Gastroesophageal sphincter (tissue), 4 donors: ENCODE results near the gene NAV2. TPM values are rescaled to one million over a fixed set of nuclear protein-coding genes. Genes with fewer than 3 reads are reported as not detected.

Experiments used
- ATAC-seq: fragments of 150-250 bp; one replicate; pipeline ENCODE4 v1.9.1; 2016; ENCODE audit warnings: mild to moderate bottlenecking, moderate library complexity
- H3K27ac ChIP-seq, 4 donors: fragments of 200-600 bp; sonication (generic) in 3 of 4; 1 replicate in 3 of 4; 2 replicates in 1 of 4; pipeline ENCODE4 v1.5.1; 2016 to 2019
- H3K27me3 ChIP-seq: fragments of 200-600 bp; sonication (generic); one replicate; pipeline ENCODE4 v1.5.1; 2019
- H3K36me3 ChIP-seq, 2 donors: fragments of 200-600 bp; sonication (generic); one replicate each; pipeline ENCODE4 v1.5.1; 2019; ENCODE audit warnings: control low read depth in 1 of 2
- H3K4me1 ChIP-seq, 3 donors: fragments of 200-600 bp; sonication (generic); 1 replicate in 2 of 3; 2 replicates in 1 of 3; pipeline ENCODE4 v1.5.1; 2016 to 2019; ENCODE audit warnings: control low read depth in 2 of 3
- H3K4me3 ChIP-seq, 2 donors: fragments of 200-600 bp; sonication (generic); one replicate each; pipeline ENCODE4 v1.5.1; 2019; ENCODE audit warnings: mild to moderate bottlenecking in 1 of 2, moderate library complexity in 1 of 2
- H3K9me3 ChIP-seq, 3 donors: fragments of 200-600 bp; sonication (generic); one replicate each; pipeline ENCODE4 v1.5.1; 2017 to 2019; ENCODE audit warnings: control low read depth in 2 of 3
- EP300 ChIP-seq: sonication (generic); formaldehyde crosslinking; IDR thresholded peaks from one replicate; pipeline ENCODE4 v1.6.1; 2017; ENCODE audit warnings: antibody characterized with exemption, mild to moderate bottlenecking
- POLR2A ChIP-seq, 2 donors: fragments of 450-650 bp; IDR thresholded peaks; one replicate each; pipeline ENCODE4 v1.6.1; 2017; ENCODE audit warnings: antibody characterized with exemption in 2 of 2, mild to moderate bottlenecking in 2 of 2, moderate library complexity in 1 of 2
- POLR2AphosphoS5 ChIP-seq: sonication (generic); formaldehyde crosslinking; IDR thresholded peaks from one replicate; pipeline ENCODE4 v1.6.1; 2017; ENCODE audit warnings: antibody characterized with exemption
- WGBS, 2 donors: methylation state at CpG; one replicate each; pipeline ENCODE4 v1.1.5; 2018; ENCODE audit warnings: low coverage in 1 of 2; 5-methylcytosine and 5-hydroxymethylcytosine counted together
- total RNA-seq, 4 donors: library from RNA; depleted of rRNA; stranded (reverse); fragments of >200 nt; gene quantifications; one replicate each; pipeline ENCODE4 v1.1.0, GENCODE V29; 2016
- TF ChIP-seq, protein P1 (sequence below), 4 experiments: fragments of 200-600 bp in 2 of 4; fragments of 450-650 bp in 2 of 4; sonication (generic) in 1 of 4; IDR thresholded peaks; one replicate each; pipeline ENCODE4 v1.5.1; 2017 to 2019; ENCODE audit warnings: antibody characterized with exemption in 4 of 4, mild to moderate bottlenecking in 2 of 4, moderate library complexity in 2 of 4

The NAV2 gene
- total RNA-seq, 4 donors from 2014 or later: 19.5 to 57.1 (median 43.4) TPM

DNA sequence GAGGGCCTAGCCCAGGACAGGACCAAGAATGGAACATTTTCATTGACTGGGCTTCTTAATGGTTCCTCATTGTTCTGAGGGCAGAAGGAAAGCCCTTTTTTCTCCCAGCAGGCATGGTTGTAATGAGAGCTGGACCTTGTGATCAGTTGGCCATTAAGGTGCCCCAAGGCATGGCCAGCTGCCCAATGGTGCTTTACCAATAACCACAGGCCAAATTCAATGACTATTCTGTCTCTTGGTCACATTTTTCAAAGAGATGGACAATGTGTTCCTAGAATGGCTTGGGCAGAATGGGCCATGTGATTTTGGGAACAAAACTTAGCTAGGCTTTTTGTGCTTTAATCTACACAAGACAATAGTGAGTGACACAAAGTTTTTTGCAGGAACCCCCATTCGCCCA lies 7.3 kb downstream of the NAV2 start:
- Histone ChIP-seq H3K27ac (peak overlapping the region; percentile 43 to 93 (median 86)), H3K4me3 (no peak overlapping the region), H3K27me3 (no peaks in the 10 kb centered on the region), H3K4me1 (peaks cover 19 to 98% (median 20%) of the 10 kb centered on the region in 3 donors), H3K9me3 (no peaks in the 10 kb centered on the region), H3K36me3 (peaks cover 0 to 3% of the 10 kb centered on the region in 2 donors)
- ATAC-seq: no peak
- TF ChIP-seq POLR2AphosphoS5: no peak
- TF ChIP-seq EP300: no peak
- WGBS, 2 donors: 100% methylated on average over 1 of the region's 1 CpG

- peaks cover 20 to 98% (median 21%) of the 10 kb centered on the region in 3 donors for H3K4me1 ChIP-seq
- H3K9me3 ChIP-seq: no peaks in the 10 kb centered on the region
- peaks cover 0 to 3% of the 10 kb centered on the region in 2 donors for H3K36me3 ChIP-seq
- TF ChIP-seq POLR2AphosphoS5: no peak
- no peak for TF ChIP-seq EP300
- no peak for TF ChIP-seq POLR2A (IDR thresholded peaks at IDR 0.05)
- TF ChIP-seq, protein P1, sequence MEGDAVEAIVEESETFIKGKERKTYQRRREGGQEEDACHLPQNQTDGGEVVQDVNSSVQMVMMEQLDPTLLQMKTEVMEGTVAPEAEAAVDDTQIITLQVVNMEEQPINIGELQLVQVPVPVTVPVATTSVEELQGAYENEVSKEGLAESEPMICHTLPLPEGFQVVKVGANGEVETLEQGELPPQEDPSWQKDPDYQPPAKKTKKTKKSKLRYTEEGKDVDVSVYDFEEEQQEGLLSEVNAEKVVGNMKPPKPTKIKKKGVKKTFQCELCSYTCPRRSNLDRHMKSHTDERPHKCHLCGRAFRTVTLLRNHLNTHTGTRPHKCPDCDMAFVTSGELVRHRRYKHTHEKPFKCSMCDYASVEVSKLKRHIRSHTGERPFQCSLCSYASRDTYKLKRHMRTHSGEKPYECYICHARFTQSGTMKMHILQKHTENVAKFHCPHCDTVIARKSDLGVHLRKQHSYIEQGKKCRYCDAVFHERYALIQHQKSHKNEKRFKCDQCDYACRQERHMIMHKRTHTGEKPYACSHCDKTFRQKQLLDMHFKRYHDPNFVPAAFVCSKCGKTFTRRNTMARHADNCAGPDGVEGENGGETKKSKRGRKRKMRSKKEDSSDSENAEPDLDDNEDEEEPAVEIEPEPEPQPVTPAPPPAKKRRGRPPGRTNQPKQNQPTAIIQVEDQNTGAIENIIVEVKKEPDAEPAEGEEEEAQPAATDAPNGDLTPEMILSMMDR (IDR thresholded peaks at IDR 0.05): no peak
- ATAC-seq: no peak
- no peak overlapping the region for H3K4me3 ChIP-seq
- WGBS, 2 donors: 76 to 94% methylated on average over 2 of the region's 2 CpGs
- H3K27me3 ChIP-seq: no peaks in the 10 kb centered on the region
- peak overlapping the region in 3 of 4 donors; percentile 79 to 93 (median 92) for H3K27ac ChIP-seq
Observed at GRCh38 chr11:19721176-19721575, 8.5 kb downstream of the NAV2 start.

DNA sequence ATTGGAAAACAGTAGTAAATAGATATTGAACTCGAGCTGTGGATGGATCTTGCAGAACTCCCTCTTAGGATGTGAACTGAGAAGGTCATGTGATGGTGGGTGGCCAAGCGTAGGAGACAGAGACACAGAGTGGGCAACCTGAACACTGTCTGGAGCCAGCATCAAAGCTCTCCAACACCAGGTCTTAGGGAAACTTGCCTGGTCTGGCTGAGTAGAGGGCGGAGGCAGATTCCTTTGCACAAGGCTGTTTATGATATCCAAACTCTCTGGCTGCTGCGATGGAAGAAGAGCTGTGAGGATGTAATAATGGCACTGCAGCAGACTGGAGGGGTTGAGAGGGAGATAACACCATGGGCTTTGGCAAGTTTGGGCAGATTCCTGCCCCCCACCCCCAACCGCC lies 10.1 kb downstream of the NAV2 start:
- H3K27ac ChIP-seq: peak overlapping the region; percentile 69 to 92 (median 83)
- TF ChIP-seq POLR2AphosphoS5: no peak
- ATAC-seq: no peak
- H3K4me1 ChIP-seq: peaks cover 25 to 98% (median 29%) of the 10 kb centered on the region in 3 donors
- no peaks in the 10 kb centered on the region for H3K9me3 ChIP-seq
- 51 to 61% methylated on average over 2 to 4 of the region's 5 CpGs for WGBS, 2 donors
- H3K4me3 ChIP-seq: no peak overlapping the region
- H3K36me3 ChIP-seq: peaks cover 0 to 3% of the 10 kb centered on the region in 2 donors
- H3K27me3 ChIP-seq: no peaks in the 10 kb centered on the region

- 20 to 31% methylated on average over 3 to 5 of the region's 5 CpGs for WGBS, 2 donors
- Histone ChIP-seq H3K36me3 (peaks cover 0 to 3% of the 10 kb centered on the region in 2 donors), H3K27me3 (no peaks in the 10 kb centered on the region), H3K27ac (peak overlapping the region; percentile 69 to 92 (median 83)), H3K4me3 (no peak overlapping the region), H3K4me1 (peaks cover 23 to 98% (median 29%) of the 10 kb centered on the region in 3 donors), H3K9me3 (no peaks in the 10 kb centered on the region)
- TF ChIP-seq POLR2AphosphoS5: peak; percentile 71
- TF ChIP-seq, protein P1 (IDR thresholded peaks at IDR 0.05): no peak
- peak; percentile 44 for ATAC-seq
Observed at GRCh38 chr11:19723572-19724342, 11.1 kb downstream of the NAV2 start.

DNA sequence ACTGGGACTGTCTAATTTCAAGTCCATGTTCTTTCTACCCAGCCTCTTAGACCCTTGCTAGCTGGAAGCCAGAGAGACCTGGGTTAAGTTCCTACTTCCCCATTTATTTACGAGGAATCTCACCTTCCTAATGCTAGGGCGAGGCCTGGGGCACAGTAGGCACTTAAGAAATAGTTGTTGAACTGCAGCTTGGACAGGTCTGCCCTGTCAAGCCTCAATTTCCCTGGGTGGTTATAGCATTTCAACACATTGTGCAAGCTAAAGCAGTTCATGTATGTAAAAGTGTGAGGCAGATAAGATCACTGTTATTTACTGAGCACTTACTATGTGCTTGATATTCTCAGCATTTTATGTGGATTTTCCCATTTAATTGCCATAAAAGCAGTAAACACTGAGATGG lies 12.1 kb downstream of the NAV2 start:
- 100% methylated on average over 1 of the region's 2 CpGs; no CpG with 5 or more reads in 1 of the 2 donors for WGBS, 2 donors
- H3K9me3 ChIP-seq: no peaks in the 10 kb centered on the region
- no peak for TF ChIP-seq EP300
- no peak for TF ChIP-seq POLR2AphosphoS5
- TF ChIP-seq POLR2A (IDR thresholded peaks at IDR 0.05): no peak
- TF ChIP-seq, protein P1 (IDR thresholded peaks at IDR 0.05): no peak
- peaks cover 20 to 98% (median 27%) of the 10 kb centered on the region in 3 donors for H3K4me1 ChIP-seq
- H3K36me3 ChIP-seq: peaks cover 0 to 3% of the 10 kb centered on the region in 2 donors
- peak overlapping the region; percentile 69 to 92 (median 83) for H3K27ac ChIP-seq
- no peak overlapping the region for H3K4me3 ChIP-seq
- ATAC-seq: no peak
- no peaks in the 10 kb centered on the region for H3K27me3 ChIP-seq
